GM12872 (cell line): ENCODE data around the gene LPO.

Experiments
- CTCF ChIP-seq: IDR thresholded peaks from 3 replicates; pipeline ENCODE4 v1.5.1; 2011; ENCODE audit warnings: low read depth, mild to moderate bottlenecking, low read length, moderate library complexity; ENCODE audit not compliant: insufficient read depth

The LPO gene

GRCh38 chr17:58289869-58290268 lies 51.5 kb downstream of the LPO start:
- TF ChIP-seq CTCF, result no peak

GRCh38 chr17:58291246-58291645 lies 52.9 kb downstream of the LPO start:
- TF ChIP-seq CTCF, result no peak

GRCh38 chr17:58294034-58294433 lies 55.6 kb downstream of the LPO start:
- TF ChIP-seq CTCF, result no peak

- TF ChIP-seq CTCF, result no peak
Observed at GRCh38 chr17:58300336-58300735, 62.0 kb downstream of the LPO start.

GRCh38 chr17:58301504-58302150 lies 63.2 kb downstream of the LPO start:
- TF ChIP-seq CTCF, result no peak

GRCh38 chr17:58302171-58302918 lies 64.0 kb downstream of the LPO start:
- no peak for TF ChIP-seq CTCF

GRCh38 chr17:58302919-58303585 lies 64.7 kb downstream of the LPO start:
- TF ChIP-seq CTCF, result no peak
